NCI-H128 (cell line): ENCODE results near the gene LUC7L2.
"Not testable (repeated sequence)": the region's sequence is repeated elsewhere in the genome, so short reads cannot be mapped to it uniquely, and the experiment has no call there.

Source experiments
- DNase-seq: peaks from one replicate; lab custom pipeline; 2025; ENCODE audit not compliant: unreplicated experiment; lab: John Stamatoyannopoulos, UW

LUC7L2 gene

GRCh38 chr7:139393621-139394211, 34.0 kb downstream of the LUC7L2 start:
- DNase-seq = no peak

DNA sequence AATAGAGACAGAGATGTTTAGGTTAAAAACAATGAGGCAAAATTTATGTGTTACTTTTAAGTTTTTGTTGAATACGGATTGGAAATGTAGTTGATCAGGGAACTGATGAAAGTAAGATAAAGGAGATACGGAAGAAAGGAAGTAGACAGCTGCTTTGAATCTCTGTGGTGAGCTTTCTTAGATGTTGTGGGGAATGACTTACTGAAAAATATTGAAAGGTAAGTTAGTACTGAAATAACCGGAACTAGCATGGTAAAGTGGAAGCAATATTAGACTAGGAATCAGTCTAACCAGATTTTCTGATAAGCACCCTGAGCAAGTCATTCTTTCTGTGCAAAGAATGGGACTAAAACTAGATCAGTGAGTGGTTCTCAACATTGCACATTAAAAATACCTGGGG, 34.8 kb downstream of the LUC7L2 start:
- no peak for DNase-seq

DNA sequence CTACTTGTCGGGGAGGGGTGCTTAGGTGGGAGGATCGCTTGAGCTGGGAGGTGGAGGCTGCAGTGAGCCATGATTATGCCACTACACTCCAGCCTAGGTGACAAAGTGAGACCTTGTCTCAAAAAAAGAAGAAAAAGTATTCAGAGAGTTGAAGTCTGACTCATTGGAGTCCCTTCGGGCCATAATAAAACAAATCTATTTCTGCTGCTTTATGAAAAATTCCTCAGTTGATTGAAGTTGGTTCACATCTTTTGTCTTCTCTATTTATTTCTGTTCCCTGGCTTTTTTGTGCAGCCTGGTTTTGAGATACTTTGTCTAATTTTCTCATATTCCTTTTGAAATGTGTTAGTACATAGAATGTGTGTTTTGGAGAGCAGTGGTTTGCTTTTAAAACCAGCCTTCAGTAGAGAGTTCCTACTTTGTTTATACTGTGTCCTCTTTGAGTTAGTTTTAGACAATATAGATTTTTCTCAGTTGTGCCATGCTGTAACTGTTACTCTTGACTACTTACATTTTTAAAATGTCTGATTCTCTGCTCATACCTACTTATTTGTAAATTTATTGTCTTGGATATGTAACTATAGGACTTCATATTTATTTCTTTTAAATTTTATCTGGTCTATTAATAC, 36.7 kb downstream of the LUC7L2 start:
- DNase-seq = no peak

DNA sequence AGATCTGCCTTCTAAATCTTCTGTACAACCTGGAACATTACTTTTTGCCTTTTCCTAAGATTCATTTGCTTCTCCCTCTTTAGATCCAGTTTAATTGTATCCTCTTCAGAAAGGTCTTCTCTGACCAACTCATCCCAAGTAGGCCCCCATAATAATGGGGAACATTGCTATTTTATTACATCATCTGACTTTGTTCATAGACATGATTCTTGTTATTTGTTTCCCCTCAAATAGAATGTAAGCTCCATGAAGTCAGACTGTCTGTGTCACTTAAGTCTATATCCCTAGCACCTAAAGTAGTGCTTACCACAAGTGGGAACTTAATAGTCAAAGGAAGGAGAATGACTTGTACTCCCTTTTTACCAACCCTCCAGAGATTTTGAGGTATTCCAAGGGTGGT, 37.5 kb downstream of the LUC7L2 start:
- no peak for DNase-seq

GRCh38 chr7:139403601-139404000, 43.9 kb downstream of the LUC7L2 start:
- no peak for DNase-seq

DNA sequence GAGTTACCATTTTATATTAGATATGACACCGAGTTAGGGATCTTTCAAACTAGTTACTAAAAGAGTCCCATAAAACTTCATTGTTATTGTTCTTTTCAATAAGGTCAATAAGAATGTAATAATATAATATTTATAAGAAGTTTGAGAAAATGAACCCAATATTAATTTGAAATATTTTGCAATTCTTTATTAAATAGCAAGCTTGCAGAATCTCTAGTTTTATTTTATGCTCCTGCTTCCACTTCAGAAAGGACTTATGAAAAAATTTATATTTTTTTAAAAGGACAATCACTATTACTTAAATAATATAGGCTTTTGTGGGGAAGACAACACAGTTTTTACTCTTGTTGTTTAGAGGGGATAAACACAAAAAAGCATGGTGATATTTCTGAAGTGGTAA, 47.9 kb downstream of the LUC7L2 start:
- no peak for DNase-seq

DNA sequence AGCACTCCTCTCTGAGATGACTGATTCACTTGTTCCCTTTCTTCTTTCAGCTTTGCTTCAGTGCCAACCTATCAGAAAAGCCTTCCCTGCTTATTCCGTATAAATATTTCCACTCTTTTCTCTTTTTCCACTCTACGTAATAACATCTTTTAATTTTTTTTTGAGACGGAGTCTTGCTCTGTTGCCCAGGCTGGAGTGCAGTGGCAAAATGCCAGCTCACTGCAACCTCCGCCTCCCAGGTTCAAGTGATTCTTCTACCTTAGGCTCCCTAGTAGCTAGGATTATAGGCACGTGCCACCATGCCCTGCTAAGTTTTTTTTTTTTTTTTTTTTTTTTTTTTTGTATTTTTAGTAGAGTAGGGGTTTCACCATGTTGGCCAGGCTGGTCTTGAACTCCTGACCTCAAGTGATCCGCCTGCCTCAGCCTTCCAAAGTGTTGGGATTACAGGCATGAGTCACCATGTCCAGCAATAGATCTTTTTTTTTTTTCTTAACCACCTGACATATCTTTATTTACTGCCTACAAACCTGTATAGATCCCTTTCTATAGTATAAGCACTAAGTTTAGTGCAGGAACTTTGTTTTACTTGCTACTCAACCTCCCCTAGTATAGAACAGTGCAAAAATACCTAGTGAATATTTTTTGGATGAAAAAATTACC, 55.2 kb downstream of the LUC7L2 start:
- DNase-seq = not testable (repeated sequence)

- no peak for DNase-seq
These were observed 56.7 kb downstream of the LUC7L2 start for GRCh38 chr7:139416405-139416804.

- no peak for DNase-seq
These were observed 57.8 kb downstream of the LUC7L2 start for GRCh38 chr7:139417478-139417877.

GRCh38 chr7:139421123-139421522, 61.4 kb downstream of the LUC7L2 start:
- DNase-seq = no peak

DNA sequence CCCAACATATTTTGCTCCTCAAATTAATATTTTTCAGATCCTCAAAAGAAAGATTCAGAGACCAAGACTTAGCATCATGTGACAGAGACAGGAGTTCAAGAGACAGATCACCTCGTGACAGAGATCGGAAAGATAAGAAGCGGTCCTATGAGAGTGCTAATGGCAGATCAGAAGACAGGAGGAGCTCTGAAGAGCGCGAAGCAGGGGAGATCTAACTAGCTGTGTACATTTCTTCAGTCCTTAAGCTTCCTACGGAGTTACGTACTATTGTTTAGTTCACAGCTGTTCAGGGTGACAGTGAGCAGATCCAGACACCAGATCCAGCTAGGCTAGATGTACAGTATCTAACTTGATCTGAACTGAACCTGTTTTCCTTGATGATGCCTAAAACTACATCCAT, 62.4 kb downstream of the LUC7L2 start:
- DNase-seq = no peak

DNA sequence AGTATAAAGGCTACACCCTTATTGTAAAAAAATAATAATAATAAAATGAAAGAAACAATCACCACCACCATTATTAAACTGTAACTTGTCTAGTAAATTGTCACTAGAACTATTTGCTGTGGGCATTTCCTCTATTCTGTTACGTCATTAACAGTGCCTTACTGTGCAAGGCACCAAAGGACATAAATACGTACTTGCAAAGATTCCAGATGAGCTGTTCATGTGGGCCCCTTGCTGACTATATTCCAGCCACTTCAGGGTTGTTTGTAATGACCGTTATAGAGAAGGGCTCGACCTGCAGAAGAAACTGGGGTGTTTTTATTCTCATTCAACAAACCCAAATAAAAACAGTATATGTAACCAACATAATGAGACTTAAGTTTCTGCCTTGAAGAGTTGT, 63.4 kb downstream of the LUC7L2 start:
- DNase-seq = no peak

DNA sequence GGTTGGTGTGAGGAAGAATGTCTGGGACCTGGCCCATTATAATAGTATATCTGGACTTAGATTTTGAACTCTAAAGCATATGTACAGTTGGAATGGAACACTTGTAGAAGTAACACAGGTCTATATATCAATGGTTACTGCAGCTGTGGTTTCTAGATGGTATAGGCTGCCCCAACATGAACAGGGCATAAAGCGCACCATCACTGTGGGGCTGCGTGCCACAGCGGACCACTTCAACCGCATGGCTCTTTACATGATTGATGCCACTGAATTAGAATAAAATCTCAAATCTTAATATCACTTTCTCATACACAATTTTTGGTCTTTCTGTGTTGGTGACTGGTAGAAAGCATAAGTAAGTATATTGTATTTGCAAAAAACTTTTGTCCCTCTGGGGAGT, 64.3 kb downstream of the LUC7L2 start:
- DNase-seq = no peak

GRCh38 chr7:139425701-139426100, 66.0 kb downstream of the LUC7L2 start:
- DNase-seq = not testable (repeated sequence)

DNA sequence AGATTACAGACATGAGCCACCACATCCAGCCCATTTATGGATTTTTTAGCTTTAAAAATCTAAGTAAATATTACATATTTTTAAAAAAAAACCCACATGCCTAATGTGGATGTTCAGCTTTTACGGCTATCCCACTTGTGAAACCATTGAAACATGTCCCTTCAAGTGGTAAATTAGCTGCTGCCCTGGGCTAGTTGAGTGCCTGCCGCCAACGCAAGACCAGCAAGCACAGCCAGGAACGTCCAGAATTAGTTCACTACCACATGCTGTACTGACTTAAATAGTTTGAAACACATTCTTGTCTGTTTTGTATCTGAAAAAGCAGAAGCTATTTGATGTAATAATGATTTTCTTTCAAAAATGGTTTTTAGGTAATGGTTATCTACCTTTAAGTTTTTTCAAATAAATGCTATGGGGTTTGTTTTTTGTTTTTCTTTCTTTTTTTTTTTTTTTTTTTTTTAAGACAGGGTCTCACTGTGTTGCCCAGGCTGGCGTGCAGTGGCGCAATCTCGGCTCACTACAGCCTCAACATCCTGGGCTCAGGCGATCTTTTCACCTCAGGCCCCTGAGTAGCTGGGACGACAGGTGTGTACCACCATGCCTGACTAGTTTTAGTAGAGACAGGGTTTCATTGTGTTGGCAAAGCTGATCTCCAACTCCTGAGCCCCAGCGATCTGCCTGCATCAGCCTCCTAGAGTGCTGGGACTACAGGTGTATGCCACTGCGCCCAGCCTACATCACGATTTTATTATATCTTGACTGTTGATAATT, 66.7 kb downstream of the LUC7L2 start:
- DNase-seq = no peak

DNA sequence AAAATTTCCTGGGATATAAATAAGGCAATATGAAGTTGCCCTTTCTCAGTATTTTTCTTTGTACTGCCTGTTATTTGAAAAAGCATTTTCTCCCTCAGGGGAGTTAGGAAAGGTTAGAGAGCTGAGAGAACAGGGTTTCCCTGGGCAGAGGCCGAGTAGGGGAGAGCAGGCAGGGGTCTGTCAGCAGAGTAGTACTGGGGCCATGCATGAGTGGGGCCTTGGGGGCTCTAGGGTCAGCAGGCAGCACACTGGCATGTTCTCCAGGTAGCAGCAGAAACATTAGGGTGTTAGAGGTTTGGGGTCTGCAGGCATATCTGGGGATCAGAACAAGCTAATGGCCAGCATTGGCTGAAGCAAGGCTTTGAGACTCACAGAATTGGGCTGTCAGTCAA, 67.3 kb downstream of the LUC7L2 start:
- no peak for DNase-seq

- no peak for DNase-seq
These were observed 68.1 kb downstream of the LUC7L2 start for GRCh38 chr7:139427788-139428187.

- not testable (repeated sequence) for DNase-seq
These were observed 70.0 kb downstream of the LUC7L2 start for GRCh38 chr7:139429735-139430134.

DNA sequence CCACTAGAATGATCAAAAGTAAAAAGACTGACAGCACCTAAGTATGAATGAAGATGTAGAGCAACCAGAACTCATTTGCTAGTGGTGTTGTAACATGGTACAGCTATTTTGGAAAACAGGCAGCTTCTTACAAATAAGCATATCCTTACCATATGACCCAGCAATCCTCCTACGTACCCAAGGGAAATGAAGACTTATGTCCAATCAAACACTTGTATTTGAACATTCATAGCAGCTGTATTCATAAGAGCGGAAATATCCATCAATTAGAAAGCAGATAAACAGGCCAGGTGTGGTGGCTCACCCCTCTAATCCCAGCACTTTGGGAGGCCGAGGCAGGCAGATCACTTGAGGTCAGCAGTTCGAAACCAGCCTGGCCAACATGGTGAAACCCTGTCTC, 70.7 kb downstream of the LUC7L2 start:
- no peak for DNase-seq

DNA sequence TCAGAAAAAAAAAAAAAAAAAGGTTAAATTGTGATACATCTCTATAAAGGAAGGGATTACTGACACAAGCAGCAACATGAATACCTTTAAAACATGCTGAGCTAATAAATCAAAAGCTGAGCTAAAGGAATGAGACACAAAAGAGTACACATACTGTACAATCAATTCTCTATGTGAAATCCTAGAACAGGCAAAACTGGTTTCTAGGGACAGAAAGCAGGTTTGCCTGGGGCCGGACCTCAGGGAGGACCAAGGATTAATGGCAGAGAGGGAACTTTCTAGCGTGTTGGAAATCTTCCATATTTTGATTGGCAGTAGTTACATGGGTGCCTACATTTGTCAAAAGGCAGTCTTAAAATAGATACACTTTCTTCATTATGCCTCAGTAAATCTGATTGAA, 71.3 kb downstream of the LUC7L2 start:
- DNase-seq = no peak

- no peak for DNase-seq
These were observed 71.8 kb downstream of the LUC7L2 start for GRCh38 chr7:139431459-139431858.

GRCh38 chr7:139436806-139437205, 77.1 kb downstream of the LUC7L2 start:
- no peak for DNase-seq
